H1 (cell line): ENCODE results near the gene RBM38. TPM values are rescaled to one million over a fixed set of nuclear protein-coding genes. Genes with fewer than 3 reads are reported as not detected.
A peak's percentile ranks its signal among the peaks of the same experiment; 100 is the strongest.

Experiments used
- CTCF ChIP-seq, 3 experiments: IDR thresholded peaks; 1 replicate in 2 of 3; 2 replicates in 1 of 3; pipeline versions ENCODE4 v1.5.1 to v1.6.1; 2011; ENCODE audit warnings: low read length in 3 of 3, mild to moderate bottlenecking in 3 of 3, inconsistent platforms in 2 of 3, low read depth in 1 of 3, moderate library complexity in 1 of 3; ENCODE audit not compliant: insufficient read depth in 1 of 3; ENCODE audit errors: control extremely low read depth in 1 of 3
- KDM1A ChIP-seq: fragments of 200-600, 300-600 bp; sonication (generic); IDR thresholded peaks from 2 replicates; pipeline ENCODE4 v1.7.1; 2016; ENCODE audit warnings: mild to moderate bottlenecking, low read length, borderline replicate concordance
- MAX ChIP-seq: IDR thresholded peaks from 2 replicates; pipeline ENCODE4 v1.6.1; 2012; ENCODE audit warnings: inconsistent platforms
- polyA plus RNA-seq, 7 experiments: library from polyadenylated mRNA; depleted of rRNA in 3 of 7; stranded (reverse) in 5 of 7; unstranded in 2 of 7; fragments of >200 nt in 5 of 7; fragments of 200-250 nt in 2 of 7; gene quantifications; 1 replicate in 5 of 7; 2 replicates in 1 of 7; 4 replicates in 1 of 7; pipeline versions ENCODE4 v1.2.1 to v1.2.3, GENCODE V29; 2011 to 2013; ENCODE audit warnings: missing spikeins in 2 of 7, mixed read lengths in 2 of 7
- total RNA-seq: library from RNA; stranded (reverse); fragmentation: NEBNext Ultra II Directional; extraction: Animal tissue kit (Norgen Biotek cat#: 25700); gene quantifications from 2 replicates; pipeline ENCODE4 v1.2.1, GENCODE V29; 2021

RBM38 gene
- total and polyA plus RNA-seq, 2 of the 8 experiments (the other 6 are each of a cell fraction or from before 2014, with no cell fraction given) = 57.7 to 109 TPM

- TF ChIP-seq CTCF (IDR thresholded peaks at IDR 0.05; ENCODE audit: control extremely low read depth in 1 of 3, insufficient read depth in 1 of 3, low read depth in 1 of 3, low read length in 3 of 3) (peak; percentile 8 to 14 (median 9)), MAX (peak; percentile 74), KDM1A (peak; percentile 48; the same call in 1 of the 2 replicates)
- TF ChIP-seq, all 59 proteins: peak for 8
Measured at GRCh38 chr20:57388953-57389694, 2.1 kb upstream of the RBM38 start (continued).
